OCI-LY1 (cell line): ENCODE measurements around the gene EVI5L.

Experiments used
- EZH2 ChIP-seq: fragments of 200-600 bp; sonication (generic), shearing (Covaris generic); IDR thresholded peaks from 2 replicates; pipeline ENCODE4 v1.8.0; 2017; ENCODE audit warnings: borderline replicate concordance, mixed run types, mild to moderate bottlenecking, antibody characterized with exemption, low read length, moderate library complexity, mixed read lengths
- TF ChIP-seq, protein P1 (sequence below): fragments of 200-600 bp; sonication (generic), shearing (Covaris generic); IDR thresholded peaks from 2 replicates; pipeline ENCODE4 v1.5.1; 2017; ENCODE audit warnings: mild to moderate bottlenecking, antibody characterized with exemption, low read length, moderate library complexity, mixed read lengths

DNA sequence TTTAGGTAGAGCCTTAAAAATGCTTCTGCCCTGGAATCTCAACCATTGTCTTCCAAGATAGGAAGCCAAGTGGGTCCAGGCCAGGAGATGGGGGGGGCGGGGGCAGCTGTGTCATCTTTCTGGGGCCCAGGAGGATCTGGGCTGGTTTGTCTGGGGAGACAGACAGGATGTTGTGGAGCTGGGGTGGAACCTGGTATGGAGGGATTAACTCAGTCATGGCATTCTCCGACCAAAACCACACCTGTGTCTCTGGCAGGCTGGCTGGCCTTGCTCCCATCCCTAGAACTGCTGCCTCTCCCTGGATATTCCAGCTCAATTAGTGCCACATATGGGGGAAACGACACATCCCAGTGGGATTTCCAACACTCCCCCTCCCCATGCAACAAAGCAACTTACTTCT lies 70.9 kb downstream of the EVI5L start:
- TF ChIP-seq, protein P1, sequence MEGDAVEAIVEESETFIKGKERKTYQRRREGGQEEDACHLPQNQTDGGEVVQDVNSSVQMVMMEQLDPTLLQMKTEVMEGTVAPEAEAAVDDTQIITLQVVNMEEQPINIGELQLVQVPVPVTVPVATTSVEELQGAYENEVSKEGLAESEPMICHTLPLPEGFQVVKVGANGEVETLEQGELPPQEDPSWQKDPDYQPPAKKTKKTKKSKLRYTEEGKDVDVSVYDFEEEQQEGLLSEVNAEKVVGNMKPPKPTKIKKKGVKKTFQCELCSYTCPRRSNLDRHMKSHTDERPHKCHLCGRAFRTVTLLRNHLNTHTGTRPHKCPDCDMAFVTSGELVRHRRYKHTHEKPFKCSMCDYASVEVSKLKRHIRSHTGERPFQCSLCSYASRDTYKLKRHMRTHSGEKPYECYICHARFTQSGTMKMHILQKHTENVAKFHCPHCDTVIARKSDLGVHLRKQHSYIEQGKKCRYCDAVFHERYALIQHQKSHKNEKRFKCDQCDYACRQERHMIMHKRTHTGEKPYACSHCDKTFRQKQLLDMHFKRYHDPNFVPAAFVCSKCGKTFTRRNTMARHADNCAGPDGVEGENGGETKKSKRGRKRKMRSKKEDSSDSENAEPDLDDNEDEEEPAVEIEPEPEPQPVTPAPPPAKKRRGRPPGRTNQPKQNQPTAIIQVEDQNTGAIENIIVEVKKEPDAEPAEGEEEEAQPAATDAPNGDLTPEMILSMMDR = no peak
- TF ChIP-seq EZH2 = no peak
